HG03103 (cell line): ENCODE measurements around the gene METTL13.

Source experiments
- ATAC-seq: cut with Tn5 transposase; IDR thresholded peaks from one replicate; pipeline ENCODE4 v1.9.1; 2021; ENCODE audit warnings: low read depth; ENCODE audit not compliant: unreplicated experiment

METTL13 gene

GRCh38 chr1:171781176-171781875 lies at the start of gene METTL13:
TSS of gene METTL13 (plus strand) at chr1:171781660. CDS start at chr1:171781968, 308 bp downstream.
- ATAC-seq = peak; percentile 99

- no peak for ATAC-seq
Observed at GRCh38 chr1:171736196-171736595, 45.3 kb upstream of the METTL13 start.

GRCh38 chr1:171738911-171739310 lies 42.5 kb upstream of the METTL13 start:
- no peak for ATAC-seq

- no peak for ATAC-seq
Observed at GRCh38 chr1:171739656-171740055, 41.8 kb upstream of the METTL13 start.

GRCh38 chr1:171740356-171740863 lies 41.0 kb upstream of the METTL13 start:
- ATAC-seq = no peak

GRCh38 chr1:171740987-171741871 lies 40.2 kb upstream of the METTL13 start:
- peak; percentile 23 for ATAC-seq

GRCh38 chr1:171741872-171742576 lies 39.4 kb upstream of the METTL13 start, which contains the start of gene VAMP4:
TSS of gene VAMP4 (minus strand) at chr1:171742065. CDS start at chr1:171738414, 3,651 bp downstream.
- ATAC-seq = peak; percentile 79

- ATAC-seq = peak; percentile 3
Observed at GRCh38 chr1:171742577-171742922, 38.9 kb upstream of the METTL13 start.

- no peak for ATAC-seq
Observed at GRCh38 chr1:171743081-171743870, 38.2 kb upstream of the METTL13 start.

- ATAC-seq = no peak
Observed at GRCh38 chr1:171744986-171745385, 36.5 kb upstream of the METTL13 start.

GRCh38 chr1:171748651-171749050 lies 32.8 kb upstream of the METTL13 start:
- ATAC-seq = no peak

GRCh38 chr1:171751221-171751620 lies 30.2 kb upstream of the METTL13 start:
- ATAC-seq = no peak

GRCh38 chr1:171753182-171753581 lies 28.3 kb upstream of the METTL13 start:
- ATAC-seq = no peak

- ATAC-seq = no peak
Observed at GRCh38 chr1:171753685-171754352, 27.6 kb upstream of the METTL13 start.

- no peak for ATAC-seq
Observed at GRCh38 chr1:171754353-171754705, 27.1 kb upstream of the METTL13 start.

- ATAC-seq = no peak
Observed at GRCh38 chr1:171754971-171755370, 26.5 kb upstream of the METTL13 start.

GRCh38 chr1:171756856-171757255 lies 24.6 kb upstream of the METTL13 start:
- ATAC-seq = no peak

- ATAC-seq = no peak
Observed at GRCh38 chr1:171758011-171758410, 23.4 kb upstream of the METTL13 start.

- no peak for ATAC-seq
Observed at GRCh38 chr1:171762143-171762563, 19.3 kb upstream of the METTL13 start.

GRCh38 chr1:171763764-171764163 lies 17.7 kb upstream of the METTL13 start:
- ATAC-seq = no peak
